PC-9 (cell line): Measurements from ENCODE around the gene ZFPM1. TPM values are rescaled to one million over a fixed set of nuclear protein-coding genes. Genes with fewer than 3 reads are reported as not detected.

Experiments
- BruUV-seq: library from RNA; stranded (reverse); fragments of 400-500 nt; replicated peaks from 2 replicates; lab custom pipeline; 2021; lab: Mats Ljungman, UMichigan
- CTCF ChIA-PET: fragments of 300-600 bp; sonication (Branson Sonifier 250); formaldehyde crosslinking; loops from one replicate; lab custom pipeline; 2022; ENCODE audit warnings: antibody characterized with exemption; lab: Charles Lee
- POLR2A ChIA-PET: fragments of 300-600 bp; sonication (Branson Sonifier 250); formaldehyde crosslinking; loops from one replicate; lab custom pipeline; 2022; ENCODE audit warnings: antibody characterized with exemption; ENCODE audit not compliant: unreplicated experiment; lab: Charles Lee
- DNase-seq, 2 experiments: peaks; one replicate each; pipeline versions ENCODE4 v3.0.0 to v3.0.0-alpha.2; 2015 to 2022; ENCODE audit warnings: mixed read lengths in 1 of 2
- H2AFZ ChIP-seq: fragments of 200-600 bp; sonication (generic); 2 replicates; pipeline ENCODE4 v1.8.1; 2017; ENCODE audit warnings: antibody characterized with exemption
- H3F3A ChIP-seq: fragments of 200-600 bp; sonication (generic); 2 replicates; pipeline ENCODE4 v1.8.1; 2017; ENCODE audit warnings: antibody characterized with exemption, mild to moderate bottlenecking, low read depth; ENCODE audit not compliant: insufficient read depth
- H3K27ac ChIP-seq: fragments of 200-600 bp; sonication (generic); 2 replicates; pipeline ENCODE4 v1.6.1; 2016; ENCODE audit warnings: mixed run types
- H3K27me3 ChIP-seq: fragments of 200-600 bp; sonication (generic); 2 replicates; pipeline ENCODE4 v1.6.1; 2016; ENCODE audit warnings: low read depth, mixed run types; ENCODE audit not compliant: insufficient read depth
- H3K36me3 ChIP-seq: fragments of 200-600 bp; sonication (generic); 2 replicates; pipeline ENCODE4 v1.6.1; 2016; ENCODE audit warnings: low read depth, mixed run types
- H3K4me1 ChIP-seq: fragments of 200-600 bp; sonication (generic); replicated peaks from 2 replicates; pipeline ENCODE4 v1.6.1; 2016; ENCODE audit warnings: mixed run types; ENCODE audit not compliant: insufficient read depth
- H3K4me2 ChIP-seq: fragments of 200-600 bp; sonication (generic); 2 replicates; pipeline ENCODE4 v1.6.1; 2017; ENCODE audit warnings: mixed run types
- H3K4me3 ChIP-seq: fragments of 200-600 bp; sonication (generic); 2 replicates; pipeline ENCODE4 v1.6.1; 2016; ENCODE audit warnings: mixed run types
- H3K79me2 ChIP-seq: fragments of 200-600 bp; sonication (generic); 2 replicates; pipeline ENCODE4 v1.6.1; 2017; ENCODE audit warnings: low read depth, mixed run types
- H3K9me2 ChIP-seq: fragments of 200-600 bp; sonication (generic); 2 replicates; pipeline ENCODE4 v1.8.1; 2017; ENCODE audit warnings: mild to moderate bottlenecking; ENCODE audit not compliant: insufficient read depth
- H3K9me3 ChIP-seq: fragments of 200-600 bp; sonication (generic); 2 replicates; pipeline ENCODE4 v1.8.1; 2016; ENCODE audit warnings: low read depth; ENCODE audit not compliant: insufficient read depth
- H4K20me1 ChIP-seq: fragments of 200-600 bp; sonication (generic); 2 replicates; pipeline ENCODE4 v1.8.1; 2017; ENCODE audit not compliant: insufficient read depth
- EZH2 ChIP-seq: fragments of 200-600 bp; sonication (generic); IDR thresholded peaks from 2 replicates; pipeline ENCODE4 v1.8.0; 2017; ENCODE audit warnings: antibody characterized with exemption, low read depth
- intact Hi-C: fragments of 100-400 bp; cut with micrococcal nuclease; formaldehyde crosslinking; loops from one replicate; pipeline ENCODE4 v1.10.0; 2022; ENCODE audit not compliant: unreplicated experiment
- total RNA-seq: library from RNA; stranded (reverse); gene quantifications from 2 replicates; pipeline ENCODE4 v1.2.3, GENCODE V29; 2021
- TF ChIP-seq, protein P1 (sequence below): fragments of 200-600 bp; sonication (generic); conservative IDR thresholded peaks from 2 replicates; pipeline ENCODE4 v1.6.1; 2017; ENCODE audit warnings: mixed run types, antibody characterized with exemption, mild to moderate bottlenecking, moderate library complexity

ZFPM1 gene
- total RNA-seq, 1 experiment from 2014 or later: 19.7 TPM

DNA sequence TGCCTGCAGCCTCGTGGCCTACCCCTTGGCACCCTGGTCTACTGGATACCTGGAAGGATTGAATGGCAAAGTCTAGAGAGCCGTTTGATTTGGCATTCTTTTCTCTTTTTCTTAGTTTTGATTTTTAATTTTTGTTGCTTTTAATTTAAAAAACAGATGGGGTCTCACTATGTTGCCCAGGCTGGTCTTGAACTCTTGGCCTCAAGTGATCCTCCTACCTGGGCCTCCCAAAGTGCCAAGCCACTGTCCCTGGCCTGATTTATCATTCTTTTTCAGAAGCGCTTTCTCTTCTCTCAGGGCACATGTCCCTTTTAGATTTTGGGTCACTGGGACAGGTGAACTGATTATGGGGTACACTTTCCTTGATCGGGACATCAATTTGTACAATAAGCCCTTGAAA lies 128.0 kb downstream of the ZFPM1 start:
- BruUV-seq: no TSS peak
- no peaks in the 10 kb centered on the region for H3K36me3 ChIP-seq
- no peak for TF ChIP-seq EZH2
- TF ChIP-seq, protein P1, sequence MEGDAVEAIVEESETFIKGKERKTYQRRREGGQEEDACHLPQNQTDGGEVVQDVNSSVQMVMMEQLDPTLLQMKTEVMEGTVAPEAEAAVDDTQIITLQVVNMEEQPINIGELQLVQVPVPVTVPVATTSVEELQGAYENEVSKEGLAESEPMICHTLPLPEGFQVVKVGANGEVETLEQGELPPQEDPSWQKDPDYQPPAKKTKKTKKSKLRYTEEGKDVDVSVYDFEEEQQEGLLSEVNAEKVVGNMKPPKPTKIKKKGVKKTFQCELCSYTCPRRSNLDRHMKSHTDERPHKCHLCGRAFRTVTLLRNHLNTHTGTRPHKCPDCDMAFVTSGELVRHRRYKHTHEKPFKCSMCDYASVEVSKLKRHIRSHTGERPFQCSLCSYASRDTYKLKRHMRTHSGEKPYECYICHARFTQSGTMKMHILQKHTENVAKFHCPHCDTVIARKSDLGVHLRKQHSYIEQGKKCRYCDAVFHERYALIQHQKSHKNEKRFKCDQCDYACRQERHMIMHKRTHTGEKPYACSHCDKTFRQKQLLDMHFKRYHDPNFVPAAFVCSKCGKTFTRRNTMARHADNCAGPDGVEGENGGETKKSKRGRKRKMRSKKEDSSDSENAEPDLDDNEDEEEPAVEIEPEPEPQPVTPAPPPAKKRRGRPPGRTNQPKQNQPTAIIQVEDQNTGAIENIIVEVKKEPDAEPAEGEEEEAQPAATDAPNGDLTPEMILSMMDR: no peak
- no peak overlapping the region for H3K27ac ChIP-seq
- no peak for DNase-seq
- no peaks in the 10 kb centered on the region for H3K27me3 ChIP-seq
- no peaks in the 10 kb centered on the region for H3K9me3 ChIP-seq
- ChIA-PET CTCF (no interaction called here), POLR2A (no interaction called here)
- no peak overlapping the region for H3K4me2 ChIP-seq
- H4K20me1 ChIP-seq: peaks cover 57% of the 10 kb centered on the region
- no peaks in the 10 kb centered on the region for H3K4me1 ChIP-seq
- no peaks in the 10 kb centered on the region for H3F3A ChIP-seq
- no peak overlapping the region for H2AFZ ChIP-seq
- intact Hi-C loops: no loop called here
- no peak overlapping the region for H3K4me3 ChIP-seq
- H3K79me2 ChIP-seq: peaks cover 29% of the 10 kb centered on the region
- H3K9me2 ChIP-seq: no peaks in the 10 kb centered on the region

DNA sequence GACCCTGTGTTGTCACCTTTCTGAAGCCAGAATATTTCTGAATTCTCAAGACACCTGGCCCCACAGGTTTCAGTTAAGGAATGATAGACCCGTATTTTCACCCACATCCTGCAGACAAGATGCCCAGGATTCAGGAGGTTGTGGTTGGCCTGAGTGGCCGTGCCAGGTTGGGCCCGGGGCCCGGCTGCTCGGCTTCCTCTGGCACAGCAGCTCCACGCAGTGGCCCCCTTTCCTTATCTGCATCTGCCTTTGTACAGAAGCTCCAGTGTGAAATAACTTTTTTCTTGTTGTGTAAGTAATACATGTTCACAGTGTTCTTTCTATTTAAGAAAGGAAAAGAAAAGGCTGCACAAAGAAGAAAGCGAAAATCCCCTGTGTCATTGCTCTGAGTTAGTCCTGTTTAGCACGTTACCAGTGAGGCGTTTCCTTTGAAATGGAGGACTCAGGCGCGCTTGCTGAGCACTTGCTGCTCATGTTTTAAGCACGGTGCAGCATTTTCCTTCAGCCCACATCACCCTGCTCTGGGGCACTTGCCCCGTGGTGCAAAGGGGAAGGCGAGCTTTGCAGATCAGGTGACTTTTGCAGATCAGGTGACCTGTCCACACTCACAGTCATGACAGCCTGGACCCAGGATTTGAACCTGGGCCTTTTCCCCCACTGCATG lies 130.0 kb downstream of the ZFPM1 start:
- Histone ChIP-seq H3K4me2 (no peak overlapping the region), H3K4me1 (no peaks in the 10 kb centered on the region), H4K20me1 (peaks cover 62% of the 10 kb centered on the region), H2AFZ (no peak overlapping the region), H3K9me3 (no peaks in the 10 kb centered on the region), H3K36me3 (no peaks in the 10 kb centered on the region), H3F3A (no peaks in the 10 kb centered on the region), H3K27me3 (no peaks in the 10 kb centered on the region), H3K4me3 (no peak overlapping the region), H3K27ac (no peak overlapping the region), H3K79me2 (peaks cover 20% of the 10 kb centered on the region), H3K9me2 (no peaks in the 10 kb centered on the region)
- BruUV-seq: no TSS peak
- no peak for TF ChIP-seq EZH2
- TF ChIP-seq, protein P1: no peak
- intact Hi-C loops: no loop called here
- POLR2A ChIA-PET: no interaction called here
- DNase-seq: peak in 1 of 2 experiments; percentile 15
- CTCF ChIA-PET: no interaction called here

DNA sequence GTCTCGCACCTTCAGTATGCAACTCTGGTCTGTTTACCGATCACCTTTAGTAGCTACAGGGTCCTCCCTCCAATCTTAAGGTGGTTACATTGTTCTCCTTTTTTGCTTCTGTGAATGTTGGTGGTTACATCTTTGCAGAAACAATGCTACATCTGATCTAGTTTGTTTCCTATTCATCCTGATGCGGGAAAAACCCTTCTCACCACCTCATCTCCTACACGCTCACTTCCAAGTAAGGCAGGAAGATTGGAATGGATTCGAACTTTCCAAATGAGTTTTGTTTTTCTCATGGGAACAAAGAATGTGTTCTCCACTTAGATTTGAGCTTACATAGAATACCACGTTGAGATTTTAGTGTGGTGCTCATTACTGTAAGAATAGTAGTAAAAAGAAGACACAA lies 131.6 kb downstream of the ZFPM1 start:
- H3K27me3 ChIP-seq: no peaks in the 10 kb centered on the region
- no peaks in the 10 kb centered on the region for H3F3A ChIP-seq
- POLR2A ChIA-PET: no interaction called here
- peaks cover 14% of the 10 kb centered on the region for H3K79me2 ChIP-seq
- H3K36me3 ChIP-seq: no peaks in the 10 kb centered on the region
- intact Hi-C loops: no loop called here
- TF ChIP-seq, protein P1: no peak
- TF ChIP-seq EZH2: no peak
- CTCF ChIA-PET: no interaction called here
- no peaks in the 10 kb centered on the region for H3K4me1 ChIP-seq
- peak in 1 of 2 experiments; percentile 21 for DNase-seq
- no peaks in the 10 kb centered on the region for H3K9me3 ChIP-seq
- no peak overlapping the region for H2AFZ ChIP-seq
- H3K9me2 ChIP-seq: no peaks in the 10 kb centered on the region
- peaks cover 50% of the 10 kb centered on the region for H4K20me1 ChIP-seq
- H3K4me2 ChIP-seq: no peak overlapping the region
- no peak overlapping the region for H3K27ac ChIP-seq
- BruUV-seq: no TSS peak
- H3K4me3 ChIP-seq: no peak overlapping the region
